Ovary (tissue), 3 donors: ENCODE measurements around the gene SPTY2D1.

Experiments used
- POLR2A ChIP-seq: fragments of 450-650 bp; IDR thresholded peaks from one replicate; pipeline ENCODE4 v1.6.1; 2017; ENCODE audit warnings: antibody characterized with exemption, mild to moderate bottlenecking, moderate library complexity
- TF ChIP-seq, protein P1 (sequence below), 3 donors: fragments of 450-650 bp in 2 of 3; fragments of 200-600 bp in 1 of 3; IDR thresholded peaks; one replicate each; pipeline versions ENCODE4 v1.5.1 to v1.8.0; 2016 to 2022; ENCODE audit warnings: antibody characterized with exemption in 3 of 3, mild to moderate bottlenecking in 1 of 3
- donor health status: DM: no; HTN: no; CAD: no.

GRCh38 chr11:18671246-18671645 is 37.1 kb upstream of the SPTY2D1 start:
- TF ChIP-seq, protein P1, sequence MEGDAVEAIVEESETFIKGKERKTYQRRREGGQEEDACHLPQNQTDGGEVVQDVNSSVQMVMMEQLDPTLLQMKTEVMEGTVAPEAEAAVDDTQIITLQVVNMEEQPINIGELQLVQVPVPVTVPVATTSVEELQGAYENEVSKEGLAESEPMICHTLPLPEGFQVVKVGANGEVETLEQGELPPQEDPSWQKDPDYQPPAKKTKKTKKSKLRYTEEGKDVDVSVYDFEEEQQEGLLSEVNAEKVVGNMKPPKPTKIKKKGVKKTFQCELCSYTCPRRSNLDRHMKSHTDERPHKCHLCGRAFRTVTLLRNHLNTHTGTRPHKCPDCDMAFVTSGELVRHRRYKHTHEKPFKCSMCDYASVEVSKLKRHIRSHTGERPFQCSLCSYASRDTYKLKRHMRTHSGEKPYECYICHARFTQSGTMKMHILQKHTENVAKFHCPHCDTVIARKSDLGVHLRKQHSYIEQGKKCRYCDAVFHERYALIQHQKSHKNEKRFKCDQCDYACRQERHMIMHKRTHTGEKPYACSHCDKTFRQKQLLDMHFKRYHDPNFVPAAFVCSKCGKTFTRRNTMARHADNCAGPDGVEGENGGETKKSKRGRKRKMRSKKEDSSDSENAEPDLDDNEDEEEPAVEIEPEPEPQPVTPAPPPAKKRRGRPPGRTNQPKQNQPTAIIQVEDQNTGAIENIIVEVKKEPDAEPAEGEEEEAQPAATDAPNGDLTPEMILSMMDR (IDR thresholded peaks at IDR 0.05): no peak
- no peak for TF ChIP-seq POLR2A
